Right cardiac atrium (tissue), 5 donors: Measurements from ENCODE around the gene NXNL1. TPM values are rescaled to one million over a fixed set of nuclear protein-coding genes. Genes with fewer than 3 reads are reported as not detected.

Experiments
- ATAC-seq, 2 donors: fragments of 200-7000 bp; cut with Tn5 transposase; one replicate each; pipeline versions ENCODE4 v1.8.0 to v1.9.1; 2020; ENCODE audit warnings: moderate library complexity in 2 of 2, mild to moderate bottlenecking in 1 of 2
- DNase-seq, 3 donors: peaks; one replicate each; pipeline ENCODE4 v3.0.0-alpha.2; 2020
- H3K27ac ChIP-seq: one replicate; pipeline ENCODE4 v1.5.1; 2013; ENCODE audit warnings: mild to moderate bottlenecking, low read length, control low read depth, moderate library complexity
- H3K27me3 ChIP-seq: one replicate; pipeline ENCODE4 v1.6.1; 2013; ENCODE audit not compliant: control insufficient read depth, insufficient read depth
- H3K4me1 ChIP-seq: one replicate; pipeline ENCODE4 v1.6.1; 2013; ENCODE audit warnings: low read length; ENCODE audit not compliant: control insufficient read depth, insufficient read depth
- H3K4me3 ChIP-seq: one replicate; pipeline ENCODE4 v1.5.1; 2013; ENCODE audit warnings: low read length, control low read depth
- H3K9me3 ChIP-seq: one replicate; pipeline ENCODE4 v1.6.1; 2013; ENCODE audit warnings: low read length; ENCODE audit not compliant: control insufficient read depth
- WGBS: extraction: QIAGEN DNeasy Blood & Tissue Kit; methylation state at CpG from one replicate; pipeline ENCODE4 v1.1.7; 2013; 5-methylcytosine and 5-hydroxymethylcytosine counted together
- intact Hi-C, 4 donors: fragments of 100-400 bp; cut with DNase I; formaldehyde crosslinking; loops; one replicate each; pipeline versions ENCODE4 v1.11.0 to v1.14.0; 2022 to 2023
- polyA plus RNA-seq: library from polyadenylated mRNA; stranded (reverse); fragments of 200-250 nt; gene quantifications from one replicate; pipeline ENCODE4 v1.2.3, GENCODE V29; 2013
- total RNA-seq, 4 donors: library from RNA; stranded (reverse); fragmentation: NEBNext Ultra II Directional; extraction: Animal tissue kit (Norgen Biotek cat#: 25700); gene quantifications; one replicate each; pipeline ENCODE4 v1.2.1, GENCODE V29; 2021
- donor health status: healthy with polysubstance abuse.
- donor health status: DM: no; HTN: yes; CAD: no.
- donor health status: DM: no; HTN: no; CAD: no.
- donor health status: DM: no; HTN: yes; CAD: no; lungs with severe emphysema.
- donor health status: DM: yes; HTN: yes; CAD: no.

Gene NXNL1
- total and polyA plus RNA-seq, 5 donors = 0.29 to 0.63 (median 0.45) TPM; not detected in 2

- DNase-seq (no peak), ATAC-seq (no peak)
- no peaks in the 10 kb centered on the region for H3K9me3 ChIP-seq
- no peak overlapping the region for H3K4me3 ChIP-seq
- H3K27me3 ChIP-seq = no peaks in the 10 kb centered on the region
- WGBS = 64% methylated on average over 6 of the region's 6 CpGs
- H3K27ac ChIP-seq = no peak overlapping the region
- intact Hi-C loops = no loop called here
- no peaks in the 10 kb centered on the region for H3K4me1 ChIP-seq
Observed at GRCh38 chr19:17415121-17415520, 45.6 kb downstream of the NXNL1 start.

GRCh38 chr19:17414097-17414496 lies 46.6 kb downstream of the NXNL1 start:
- ATAC-seq = no peak
- Histone ChIP-seq H3K4me3 (no peak overlapping the region), H3K27me3 (no peaks in the 10 kb centered on the region), H3K9me3 (no peaks in the 10 kb centered on the region), H3K27ac (no peak overlapping the region), H3K4me1 (no peaks in the 10 kb centered on the region)
- intact Hi-C loops = no loop called here
- WGBS = 89% methylated on average over 8 of the region's 8 CpGs
- DNase-seq = no peak

- H3K27me3 ChIP-seq = no peaks in the 10 kb centered on the region
- intact Hi-C loops = no loop called here
- WGBS = 78% methylated on average over 11 of the region's 11 CpGs
- H3K4me3 ChIP-seq = no peak overlapping the region
- ATAC-seq (no peak), DNase-seq (no peak)
- no peaks in the 10 kb centered on the region for H3K4me1 ChIP-seq
- no peaks in the 10 kb centered on the region for H3K9me3 ChIP-seq
- H3K27ac ChIP-seq = no peak overlapping the region
Observed at GRCh38 chr19:17411801-17412200, 48.9 kb downstream of the NXNL1 start.

- H3K9me3 ChIP-seq = no peaks in the 10 kb centered on the region
- no peak for ATAC-seq
- intact Hi-C loops = no loop called here
- no peak overlapping the region for H3K4me3 ChIP-seq
- no peaks in the 10 kb centered on the region for H3K27me3 ChIP-seq
- no peaks in the 10 kb centered on the region for H3K4me1 ChIP-seq
- 94% methylated on average over 9 of the region's 9 CpGs for WGBS
- no peak overlapping the region for H3K27ac ChIP-seq
- DNase-seq = no peak
Observed at GRCh38 chr19:17409990-17410389, 50.7 kb downstream of the NXNL1 start.

GRCh38 chr19:17406887-17407196 lies 53.9 kb downstream of the NXNL1 start:
- DNase-seq (no peak), ATAC-seq (no peak)
- 46% methylated on average over 2 of the region's 2 CpGs for WGBS
- H3K27ac ChIP-seq = peak overlapping the region; percentile 74
- H3K4me3 ChIP-seq = peak overlapping the region; percentile 19
- intact Hi-C loops = no loop called here
- no peaks in the 10 kb centered on the region for H3K27me3 ChIP-seq
- H3K9me3 ChIP-seq = no peaks in the 10 kb centered on the region
- no peaks in the 10 kb centered on the region for H3K4me1 ChIP-seq

GRCh38 chr19:17406046-17406886 lies 54.5 kb downstream of the NXNL1 start:
- ATAC-seq = peak in 1 of 2 donors; percentile 23
- intact Hi-C loops = no loop called here
- H3K4me3 ChIP-seq = peak overlapping the region; percentile 19

More at GRCh38 chr19:17406046-17406886, 54.5 kb downstream of the NXNL1 start:
- DNase-seq = no peak
- peak overlapping the region; percentile 74 for H3K27ac ChIP-seq
- no peaks in the 10 kb centered on the region for H3K4me1 ChIP-seq
- 64% methylated on average over 10 of the region's 10 CpGs for WGBS
- no peaks in the 10 kb centered on the region for H3K27me3 ChIP-seq
- no peaks in the 10 kb centered on the region for H3K9me3 ChIP-seq

Other genes starting within 250 kb of the NXNL1 start
- 10 to 100 TPM; 19.6 to 29.1 (median 27.7) TPM for gene USE1, start 245.6 kb downstream of the NXNL1 start, total RNA-seq
- 49.7 TPM for gene USE1, start 245.6 kb downstream of the NXNL1 start, polyA plus RNA-seq
- gene OCEL1, start 234.7 kb downstream of the NXNL1 start, total RNA-seq = 10 to 100 TPM; 16.5 to 27.8 (median 22.6) TPM
- 37.5 TPM for gene OCEL1, start 234.7 kb downstream of the NXNL1 start, polyA plus RNA-seq
- gene NR2F6, start 215.0 kb downstream of the NXNL1 start, total RNA-seq = 10 to 100 TPM; 38.6 to 57.5 (median 45.7) TPM
- 28.6 TPM for gene NR2F6, start 215.0 kb downstream of the NXNL1 start, polyA plus RNA-seq
- 1 to 10 TPM; 2.7 to 5.6 (median 3.5) TPM for gene USHBP1, start 196.2 kb downstream of the NXNL1 start, total RNA-seq
- 10.1 TPM for gene USHBP1, start 196.2 kb downstream of the NXNL1 start, polyA plus RNA-seq
- gene BABAM1, start 193.5 kb downstream of the NXNL1 start, total RNA-seq = 10 to 100 TPM; 70.0 to 80.6 (median 75.4) TPM
- 80.7 TPM for gene BABAM1, start 193.5 kb downstream of the NXNL1 start, polyA plus RNA-seq
- under 1 TPM; 0.11 to 0.53 (median 0.21) TPM for gene ANKLE1, start 179.0 kb downstream of the NXNL1 start, total RNA-seq
- gene ANKLE1, start 179.0 kb downstream of the NXNL1 start, polyA plus RNA-seq = 0.18 TPM
- 10 to 100 TPM; 12.7 to 17.0 (median 14.3) TPM for gene ABHD8, start 157.5 kb downstream of the NXNL1 start, total RNA-seq
- 15.8 TPM for gene ABHD8, start 157.5 kb downstream of the NXNL1 start, polyA plus RNA-seq
- 100 to 1,000 TPM; 131 to 180 (median 164) TPM for gene MRPL34, start 155.1 kb downstream of the NXNL1 start, total RNA-seq
- gene MRPL34, start 155.1 kb downstream of the NXNL1 start, polyA plus RNA-seq = 321 TPM
- gene DDA1, start 151.4 kb downstream of the NXNL1 start, total RNA-seq = 10 to 100 TPM; 29.7 to 33.6 (median 30.8) TPM
- 92.5 TPM for gene DDA1, start 151.4 kb downstream of the NXNL1 start, polyA plus RNA-seq
- 10 to 100 TPM in 1 of 4 donors, 1 to 10 TPM in 3; 7.1 to 10.9 (median 8.7) TPM for gene ANO8, start 126.1 kb downstream of the NXNL1 start, total RNA-seq
- 7.8 TPM for gene ANO8, start 126.1 kb downstream of the NXNL1 start, polyA plus RNA-seq
- 10 to 100 TPM in 2 of 4 donors, 1 to 10 TPM in 2; 7.9 to 11.3 (median 10.3) TPM for gene GTPBP3, start 123.4 kb downstream of the NXNL1 start, total RNA-seq
- gene GTPBP3, start 123.4 kb downstream of the NXNL1 start, polyA plus RNA-seq = 8.4 TPM
- 100 to 1,000 TPM; 105 to 113 (median 108) TPM for gene PLVAP, start 83.6 kb downstream of the NXNL1 start, total RNA-seq
- gene PLVAP, start 83.6 kb downstream of the NXNL1 start, polyA plus RNA-seq = 81.7 TPM
- gene CCDC194, start 66.7 kb downstream of the NXNL1 start, total RNA-seq = under 1 TPM in 1 of 4 donors, not detected in 3; 0.43 TPM
- gene CCDC194, start 66.7 kb downstream of the NXNL1 start, polyA plus RNA-seq = not detected
- gene BST2, start 55.3 kb downstream of the NXNL1 start, total RNA-seq = 10 to 100 TPM; 32.3 to 56.3 (median 39.6) TPM
- 45.1 TPM for gene BST2, start 55.3 kb downstream of the NXNL1 start, polyA plus RNA-seq
- gene MVB12A, start 40.9 kb downstream of the NXNL1 start, total RNA-seq = 10 to 100 TPM; 20.6 to 27.2 (median 23.4) TPM
- 30.5 TPM for gene MVB12A, start 40.9 kb downstream of the NXNL1 start, polyA plus RNA-seq
- gene TMEM221, start 12.3 kb downstream of the NXNL1 start, total RNA-seq = under 1 TPM in 3 of 4 donors, not detected in 1; 0.22 to 0.42 (median 0.34) TPM
- gene TMEM221, start 12.3 kb downstream of the NXNL1 start, polyA plus RNA-seq = 0.43 TPM
- 10 to 100 TPM; 28.2 to 63.6 (median 42.9) TPM for gene SLC27A1, start 9.6 kb upstream of the NXNL1 start, total RNA-seq
- gene SLC27A1, start 9.6 kb upstream of the NXNL1 start, polyA plus RNA-seq = 36.8 TPM
- 10 to 100 TPM; 28.1 to 32.3 (median 30.1) TPM for gene PGLS, start 50.7 kb upstream of the NXNL1 start, total RNA-seq
- 33.4 TPM for gene PGLS, start 50.7 kb upstream of the NXNL1 start, polyA plus RNA-seq
- 10 to 100 TPM; 25.1 to 36.3 (median 35.1) TPM for gene COLGALT1, start 94.7 kb upstream of the NXNL1 start, total RNA-seq
- gene COLGALT1, start 94.7 kb upstream of the NXNL1 start, polyA plus RNA-seq = 19.0 TPM
- gene UNC13A, start 227.4 kb upstream of the NXNL1 start, total RNA-seq = under 1 TPM in 2 of 4 donors, not detected in 2; 0.03 to 0.06 TPM
- gene UNC13A, start 227.4 kb upstream of the NXNL1 start, polyA plus RNA-seq = 0.05 TPM